K562 (cell line): ENCODE results near the gene SLC37A4. TPM values are rescaled to one million over a fixed set of nuclear protein-coding genes. Genes with fewer than 3 reads are reported as not detected.

Source experiments
- CREBBP ChIP-seq: IDR thresholded peaks from one replicate; pipeline ENCODE4 v1.6.1; 2012; ENCODE audit warnings: low read depth, mild to moderate bottlenecking, control low read depth, inconsistent platforms, low read length
- EP300 ChIP-seq: IDR thresholded peaks from 2 replicates; pipeline ENCODE4 v1.6.1; 2012; ENCODE audit warnings: low read length, improper control_type of control experiment
- FOXJ2 ChIP-seq: fragments of 200-800 bp; sonication (Bioruptor generic); IDR thresholded peaks from 2 replicates; pipeline ENCODE4 v1.6.1; 2016; ENCODE audit warnings: missing genetic modification characterization, missing compliant biosample characterization
- HNRNPUL1 ChIP-seq: fragments of 200-400 bp; formaldehyde crosslinking; IDR thresholded peaks from 2 replicates; pipeline ENCODE4 v1.6.1; 2017; ENCODE audit warnings: low read length
- NONO ChIP-seq, 2 experiments: fragments of 200-400 bp in 1 of 2; fragments of 450-650 bp in 1 of 2; formaldehyde crosslinking in 1 of 2; IDR thresholded peaks; 2 replicates each; pipeline ENCODE4 v1.6.1; 2017; ENCODE audit warnings: low read depth in 2 of 2, mild to moderate bottlenecking in 2 of 2, moderate library complexity in 2 of 2, low read length in 1 of 2
- PURB ChIP-seq: sonication (generic); formaldehyde crosslinking; IDR thresholded peaks from 2 replicates; pipeline ENCODE4 v1.9.0; 2021; ENCODE audit warnings: low read depth, mild to moderate bottlenecking, missing genetic modification reagents
- TEAD1 ChIP-seq, 2 experiments: fragments of 450-650 bp in 1 of 2; sonication (generic) in 1 of 2; formaldehyde crosslinking; IDR thresholded peaks; 2 replicates each; pipeline versions ENCODE4 v1.4.0 to v1.8.0; 2020 to 2022; ENCODE audit warnings: mild to moderate bottlenecking in 2 of 2, missing genetic modification reagents in 1 of 2
- U2AF2 ChIP-seq: fragments of 200-400 bp; formaldehyde crosslinking; optimal IDR thresholded peaks from 2 replicates; pipeline ENCODE3; 2017; ENCODE audit warnings: low read depth, mild to moderate bottlenecking, low read length
- XRCC5 ChIP-seq: fragments of 200-400 bp; formaldehyde crosslinking; IDR thresholded peaks from 2 replicates; pipeline ENCODE4 v1.6.1; 2017; ENCODE audit warnings: low read depth, mild to moderate bottlenecking, low read length
- ZKSCAN8 ChIP-seq: fragments of 200-800 bp; sonication (Bioruptor generic); IDR thresholded peaks from 2 replicates; pipeline ENCODE4 v1.6.1; 2016; ENCODE audit warnings: missing genetic modification characterization, missing compliant biosample characterization
- ZNF239 ChIP-seq: fragments of 250-450 bp; sonication (Bioruptor Pico); IDR thresholded peaks from 2 replicates; pipeline ENCODE4 v1.4.0; 2020; ENCODE audit warnings: mild to moderate bottlenecking
- ZNF347 ChIP-seq: fragments of 450-650 bp; formaldehyde crosslinking; IDR thresholded peaks from 2 replicates; pipeline ENCODE4 v1.4.0; 2020; ENCODE audit warnings: low read depth, mild to moderate bottlenecking, moderate library complexity
- ZNF717 ChIP-seq: fragments of 250-450 bp; sonication (Bioruptor Pico); IDR thresholded peaks from 2 replicates; pipeline ENCODE4 v1.5.0; 2021
- polyA plus RNA-seq, 8 experiments: library from polyadenylated mRNA; depleted of rRNA in 4 of 8; stranded (reverse) in 5 of 8; unstranded in 3 of 8; fragments of >200 nt; fragmentation: Nextera tagmentation in 2 of 8; fragmentation: Illumina TruSeq in 1 of 8; extraction: Ambion mirVana in 2 of 8; extraction: Trizol in 1 of 8; gene quantifications; 2 replicates each; pipeline versions ENCODE4 v1.2.1 to v1.2.3, GENCODE V29; 2011 to 2014; ENCODE audit warnings: inconsistent platforms in 1 of 8, missing spikeins in 1 of 8
- total RNA-seq, 7 experiments: library from RNA; depleted of rRNA in 6 of 7; stranded (reverse); fragments of >200 nt in 6 of 7; fragmentation: Illumina TruSeq in 2 of 7; extraction: Trizol in 2 of 7; gene quantifications; 2 replicates each; pipeline versions ENCODE4 v1.2.1 to v1.2.3, GENCODE V29; 2011 to 2021; ENCODE audit warnings: low replicate concordance in 1 of 7
- TF ChIP-seq, protein P1 (sequence below): fragments of 450-650 bp; IDR thresholded peaks from 2 replicates; pipeline ENCODE4 v1.6.1; 2018; ENCODE audit warnings: mild to moderate bottlenecking, low read depth; ENCODE audit not compliant: partially characterized antibody
- TF ChIP-seq, protein P2 (sequence below): sonication (generic); formaldehyde crosslinking; IDR thresholded peaks from 2 replicates; pipeline ENCODE4 v1.8.1; 2022; ENCODE audit warnings: missing genetic modification reagents
- TF ChIP-seq, protein P3 (sequence below): sonication (generic); formaldehyde crosslinking; IDR thresholded peaks from 2 replicates; pipeline ENCODE4 v1.8.0; 2022; ENCODE audit warnings: mild to moderate bottlenecking, missing genetic modification reagents
- TF ChIP-seq, protein P4 (sequence below): sonication (generic); formaldehyde crosslinking; IDR thresholded peaks from 2 replicates; pipeline ENCODE4 v1.8.0; 2022; ENCODE audit warnings: mild to moderate bottlenecking, missing genetic modification reagents
- TF ChIP-seq, protein P5 (sequence below): fragments of 450-650 bp; IDR thresholded peaks from 2 replicates; pipeline ENCODE4 v1.6.1; 2016; ENCODE audit warnings: low read depth, mild to moderate bottlenecking, moderate library complexity
- TF ChIP-seq, protein P6 (sequence below): sonication (generic); formaldehyde crosslinking; IDR thresholded peaks from 2 replicates; pipeline ENCODE4 v1.8.1; 2022; ENCODE audit warnings: missing genetic modification reagents
- TF ChIP-seq, protein P7 (sequence below): fragments of 450-650 bp; IDR thresholded peaks from 2 replicates; pipeline ENCODE4 v1.6.1; 2016

SLC37A4 gene
- total and polyA plus RNA-seq, 9 of the 15 experiments (the other 6 are each of a cell fraction or from before 2014, with no cell fraction given): 24.7 to 73.9 (median 40.7) TPM

DNA sequence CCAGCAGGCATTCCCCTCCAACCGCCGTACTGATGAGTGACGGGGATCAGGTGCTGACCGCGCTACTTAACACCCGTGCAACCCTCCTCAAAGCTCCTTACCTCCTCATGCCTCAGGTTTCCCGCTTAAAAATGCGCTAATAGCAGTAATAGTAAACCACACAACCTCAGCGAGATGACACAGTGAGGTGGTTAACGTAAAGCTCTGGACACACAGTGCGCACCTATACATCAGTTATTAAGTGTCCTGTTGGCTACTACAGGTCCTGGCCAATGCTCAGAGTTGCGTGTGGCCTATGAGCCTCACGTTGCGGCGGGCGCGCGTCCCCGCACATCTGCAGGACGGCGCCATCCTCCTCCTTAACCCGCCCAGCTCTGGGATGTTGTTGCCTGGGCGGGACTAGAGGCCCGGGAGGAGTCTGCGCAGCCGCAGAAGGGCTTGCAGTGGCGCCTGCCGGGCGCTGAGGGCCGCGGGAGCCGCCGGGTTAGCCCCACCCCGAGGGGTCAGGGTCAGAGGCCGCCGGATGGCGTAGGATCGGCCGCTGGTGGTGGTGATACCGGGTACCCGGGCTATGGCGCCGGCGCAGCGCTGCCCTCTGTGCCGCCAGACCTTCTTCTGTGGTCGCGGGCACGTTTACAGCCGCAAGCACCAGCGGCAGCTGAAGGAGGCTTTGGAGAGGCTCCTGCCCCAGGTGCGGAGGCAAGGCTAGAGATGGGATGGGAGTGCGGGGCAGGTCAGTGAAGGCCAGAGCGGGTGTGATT lies 32.9 kb downstream of the SLC37A4 start, which contains the start of gene CENATAC (continued):
- TF ChIP-seq, protein P1, sequence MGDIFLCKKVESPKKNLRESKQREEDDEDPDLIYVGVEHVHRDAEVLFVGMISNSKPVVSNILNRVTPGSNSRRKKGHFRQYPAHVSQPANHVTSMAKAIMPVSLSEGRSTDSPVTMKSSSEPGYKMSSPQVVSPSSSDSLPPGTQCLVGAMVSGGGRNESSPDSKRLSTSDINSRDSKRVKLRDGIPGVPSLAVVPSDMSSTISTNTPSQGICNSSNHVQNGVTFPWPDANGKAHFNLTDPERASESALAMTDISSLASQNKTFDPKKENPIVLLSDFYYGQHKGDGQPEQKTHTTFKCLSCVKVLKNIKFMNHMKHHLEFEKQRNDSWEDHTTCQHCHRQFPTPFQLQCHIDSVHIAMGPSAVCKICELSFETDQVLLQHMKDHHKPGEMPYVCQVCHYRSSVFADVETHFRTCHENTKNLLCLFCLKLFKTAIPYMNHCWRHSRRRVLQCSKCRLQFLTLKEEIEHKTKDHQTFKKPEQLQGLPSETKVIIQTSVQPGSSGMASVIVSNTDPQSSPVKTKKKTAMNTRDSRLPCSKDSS: no peak
- TF ChIP-seq HNRNPUL1 (no peak), ZNF239 (CRISPR knock-in tag) (no peak), NONO (IDR thresholded peaks at IDR 0.05; ENCODE audit: low read depth in 2 of 2, low read length in 1 of 2) (no peak), ZNF717 (CRISPR knock-in tag) (no peak), U2AF2 (no peak), XRCC5 (no peak), PURB (no peak), ZKSCAN8 (CRISPR knock-in tag) (no peak), FOXJ2 (no peak), EP300 (no peak), CREBBP (no peak), TEAD1 (CRISPR knock-in tag; IDR thresholded peaks at IDR 0.05) (no peak), ZNF347 (CRISPR knock-in tag) (no peak)
- TF ChIP-seq, protein P2, sequence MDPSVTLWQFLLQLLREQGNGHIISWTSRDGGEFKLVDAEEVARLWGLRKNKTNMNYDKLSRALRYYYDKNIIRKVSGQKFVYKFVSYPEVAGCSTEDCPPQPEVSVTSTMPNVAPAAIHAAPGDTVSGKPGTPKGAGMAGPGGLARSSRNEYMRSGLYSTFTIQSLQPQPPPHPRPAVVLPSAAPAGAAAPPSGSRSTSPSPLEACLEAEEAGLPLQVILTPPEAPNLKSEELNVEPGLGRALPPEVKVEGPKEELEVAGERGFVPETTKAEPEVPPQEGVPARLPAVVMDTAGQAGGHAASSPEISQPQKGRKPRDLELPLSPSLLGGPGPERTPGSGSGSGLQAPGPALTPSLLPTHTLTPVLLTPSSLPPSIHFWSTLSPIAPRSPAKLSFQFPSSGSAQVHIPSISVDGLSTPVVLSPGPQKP (CRISPR knock-in tag): no peak
- TF ChIP-seq, protein P3, sequence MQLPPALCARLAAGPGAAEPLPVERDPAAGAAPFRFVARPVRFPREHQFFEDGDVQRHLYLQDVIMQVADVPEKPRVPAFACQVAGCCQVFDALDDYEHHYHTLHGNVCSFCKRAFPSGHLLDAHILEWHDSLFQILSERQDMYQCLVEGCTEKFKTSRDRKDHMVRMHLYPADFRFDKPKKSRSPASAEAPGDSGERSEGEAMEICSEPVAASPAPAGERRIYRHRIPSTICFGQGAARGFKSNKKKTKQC (CRISPR knock-in tag): no peak
- TF ChIP-seq, protein P4, sequence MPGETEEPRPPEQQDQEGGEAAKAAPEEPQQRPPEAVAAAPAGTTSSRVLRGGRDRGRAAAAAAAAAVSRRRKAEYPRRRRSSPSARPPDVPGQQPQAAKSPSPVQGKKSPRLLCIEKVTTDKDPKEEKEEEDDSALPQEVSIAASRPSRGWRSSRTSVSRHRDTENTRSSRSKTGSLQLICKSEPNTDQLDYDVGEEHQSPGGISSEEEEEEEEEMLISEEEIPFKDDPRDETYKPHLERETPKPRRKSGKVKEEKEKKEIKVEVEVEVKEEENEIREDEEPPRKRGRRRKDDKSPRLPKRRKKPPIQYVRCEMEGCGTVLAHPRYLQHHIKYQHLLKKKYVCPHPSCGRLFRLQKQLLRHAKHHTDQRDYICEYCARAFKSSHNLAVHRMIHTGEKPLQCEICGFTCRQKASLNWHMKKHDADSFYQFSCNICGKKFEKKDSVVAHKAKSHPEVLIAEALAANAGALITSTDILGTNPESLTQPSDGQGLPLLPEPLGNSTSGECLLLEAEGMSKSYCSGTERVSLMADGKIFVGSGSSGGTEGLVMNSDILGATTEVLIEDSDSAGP (CRISPR knock-in tag): no peak
- TF ChIP-seq, protein P5, sequence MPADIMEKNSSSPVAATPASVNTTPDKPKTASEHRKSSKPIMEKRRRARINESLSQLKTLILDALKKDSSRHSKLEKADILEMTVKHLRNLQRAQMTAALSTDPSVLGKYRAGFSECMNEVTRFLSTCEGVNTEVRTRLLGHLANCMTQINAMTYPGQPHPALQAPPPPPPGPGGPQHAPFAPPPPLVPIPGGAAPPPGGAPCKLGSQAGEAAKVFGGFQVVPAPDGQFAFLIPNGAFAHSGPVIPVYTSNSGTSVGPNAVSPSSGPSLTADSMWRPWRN: no peak
- TF ChIP-seq, protein P6, sequence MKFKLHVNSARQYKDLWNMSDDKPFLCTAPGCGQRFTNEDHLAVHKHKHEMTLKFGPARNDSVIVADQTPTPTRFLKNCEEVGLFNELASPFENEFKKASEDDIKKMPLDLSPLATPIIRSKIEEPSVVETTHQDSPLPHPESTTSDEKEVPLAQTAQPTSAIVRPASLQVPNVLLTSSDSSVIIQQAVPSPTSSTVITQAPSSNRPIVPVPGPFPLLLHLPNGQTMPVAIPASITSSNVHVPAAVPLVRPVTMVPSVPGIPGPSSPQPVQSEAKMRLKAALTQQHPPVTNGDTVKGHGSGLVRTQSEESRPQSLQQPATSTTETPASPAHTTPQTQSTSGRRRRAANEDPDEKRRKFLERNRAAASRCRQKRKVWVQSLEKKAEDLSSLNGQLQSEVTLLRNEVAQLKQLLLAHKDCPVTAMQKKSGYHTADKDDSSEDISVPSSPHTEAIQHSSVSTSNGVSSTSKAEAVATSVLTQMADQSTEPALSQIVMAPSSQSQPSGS (CRISPR knock-in tag): no peak
- TF ChIP-seq, protein P7, sequence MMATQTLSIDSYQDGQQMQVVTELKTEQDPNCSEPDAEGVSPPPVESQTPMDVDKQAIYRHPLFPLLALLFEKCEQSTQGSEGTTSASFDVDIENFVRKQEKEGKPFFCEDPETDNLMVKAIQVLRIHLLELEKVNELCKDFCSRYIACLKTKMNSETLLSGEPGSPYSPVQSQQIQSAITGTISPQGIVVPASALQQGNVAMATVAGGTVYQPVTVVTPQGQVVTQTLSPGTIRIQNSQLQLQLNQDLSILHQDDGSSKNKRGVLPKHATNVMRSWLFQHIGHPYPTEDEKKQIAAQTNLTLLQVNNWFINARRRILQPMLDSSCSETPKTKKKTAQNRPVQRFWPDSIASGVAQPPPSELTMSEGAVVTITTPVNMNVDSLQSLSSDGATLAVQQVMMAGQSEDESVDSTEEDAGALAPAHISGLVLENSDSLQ: no peak
